GM19193 (cell line): ENCODE data around the gene SLC30A7.
A peak's percentile ranks its signal among the peaks of the same experiment; 100 is the strongest.

Experiments
- POLR2A ChIP-seq: IDR thresholded peaks from 4 replicates; pipeline ENCODE4 v1.6.1; 2011; ENCODE audit not compliant: insufficient read depth, insufficient read length; ENCODE audit errors: extremely low read depth

Gene SLC30A7

DNA sequence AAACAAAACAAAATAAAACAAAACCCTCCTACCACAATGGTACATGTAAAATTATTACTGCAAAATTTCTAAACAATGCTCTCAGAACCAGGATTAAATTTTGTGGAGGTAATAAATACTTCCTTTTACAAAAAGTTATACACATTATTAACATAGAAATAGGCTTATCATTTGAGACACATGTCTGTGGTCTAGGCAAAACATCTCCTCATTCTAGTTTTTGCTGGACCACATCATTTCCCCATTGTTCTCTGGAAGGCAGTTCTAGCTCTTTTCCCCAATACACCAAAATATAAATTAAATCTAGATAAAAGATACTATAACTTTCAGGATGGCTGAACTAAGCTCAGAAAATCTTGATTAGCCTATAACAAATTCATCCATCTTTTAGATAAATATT is 19.6 kb upstream of the SLC30A7 start:
- TF ChIP-seq POLR2A: no peak

DNA sequence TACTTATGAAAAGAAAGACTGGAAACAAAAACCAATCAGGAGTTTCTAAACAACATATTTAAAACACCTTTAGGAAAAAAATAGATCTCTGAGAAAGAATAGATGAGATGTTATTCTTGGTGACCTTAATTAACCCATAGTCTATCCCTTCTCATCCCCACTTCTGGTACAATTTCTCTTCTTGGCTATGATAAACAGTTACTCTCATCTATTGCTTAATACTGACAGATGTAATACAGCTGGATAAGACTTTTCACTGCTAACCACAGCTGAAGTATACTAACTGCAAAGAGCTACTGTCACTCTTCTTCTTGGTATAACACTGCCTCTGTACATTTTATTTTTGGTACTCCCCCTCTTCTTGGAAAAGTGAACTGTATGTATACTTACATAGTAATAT is 16.5 kb upstream of the SLC30A7 start:
- no peak for TF ChIP-seq POLR2A

DNA sequence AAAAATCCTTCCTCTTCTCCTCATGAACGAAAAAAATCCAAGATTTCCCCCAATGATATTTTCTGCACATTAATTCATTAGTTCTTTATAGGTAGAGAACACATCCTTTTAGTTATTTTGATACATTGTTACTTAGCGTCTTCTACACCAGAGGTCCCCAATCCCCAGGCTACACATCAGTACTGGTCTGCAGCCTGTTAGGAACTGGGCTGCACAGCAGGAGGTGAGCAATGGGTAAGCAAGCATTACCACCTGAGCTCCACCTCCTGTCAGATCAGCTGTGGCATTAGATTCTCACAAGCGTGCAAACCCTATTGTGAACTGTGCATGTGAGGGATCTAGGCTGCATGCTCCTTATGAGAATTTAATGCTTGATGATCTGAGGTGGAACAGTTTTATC is 14.2 kb upstream of the SLC30A7 start:
- no peak for TF ChIP-seq POLR2A

DNA sequence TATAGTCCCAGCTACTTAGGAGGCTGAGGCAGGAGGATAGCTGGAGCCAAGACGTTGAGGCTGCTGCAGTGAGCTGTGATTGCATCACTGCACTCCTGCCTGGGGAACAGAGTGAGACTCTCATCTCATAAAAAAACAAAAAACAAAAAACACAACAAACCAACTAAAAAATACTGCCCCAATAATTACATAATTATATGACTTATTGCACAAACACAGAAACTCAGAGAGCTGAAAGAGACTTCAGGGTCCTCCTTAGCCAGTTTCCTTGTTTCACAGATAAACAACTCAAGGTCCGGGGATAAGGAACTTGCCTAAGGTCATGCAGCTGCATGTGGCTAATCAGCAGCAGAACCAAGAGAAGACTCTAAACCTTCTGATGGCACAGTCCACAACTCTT is 13.2 kb upstream of the SLC30A7 start:
- TF ChIP-seq POLR2A: no peak

DNA sequence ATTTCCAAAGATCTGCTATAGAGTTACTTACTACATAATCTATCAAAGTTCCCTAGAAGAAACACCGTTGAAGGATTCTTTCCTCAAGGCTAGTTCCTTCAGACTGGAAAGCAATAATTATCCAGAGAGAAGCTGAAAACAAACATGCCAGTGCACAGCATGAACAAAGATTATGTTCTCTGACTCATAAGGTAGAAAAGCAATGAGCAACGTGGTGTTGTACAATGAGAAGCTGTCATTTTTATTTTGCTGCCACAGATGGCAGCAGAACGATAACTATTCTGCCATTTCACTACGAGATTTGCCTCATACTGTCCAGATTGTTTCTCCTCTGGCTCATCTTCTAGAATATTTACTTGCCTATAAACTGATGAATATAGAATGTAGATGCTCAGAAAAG is 11.9 kb upstream of the SLC30A7 start:
- TF ChIP-seq POLR2A: no peak

DNA sequence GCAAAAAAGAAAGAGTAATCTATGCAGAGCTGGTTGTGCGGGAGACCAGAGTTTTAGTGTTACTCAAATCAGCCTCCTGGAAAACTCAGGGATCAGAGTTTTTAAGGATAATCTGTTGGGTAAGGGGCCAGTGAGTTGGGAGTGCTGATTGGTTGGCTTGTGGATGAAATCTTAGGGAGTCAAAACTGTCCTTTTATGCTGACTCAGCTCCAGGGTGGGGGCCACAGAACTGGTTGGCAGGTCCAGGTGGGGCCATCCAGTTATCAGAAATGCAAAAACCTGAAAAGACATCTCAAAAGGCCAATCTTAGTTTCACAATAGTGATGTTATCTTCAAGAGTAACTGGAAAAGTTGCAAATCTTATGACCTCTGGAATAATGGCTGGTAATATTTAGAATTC is 4.5 kb upstream of the SLC30A7 start:
- TF ChIP-seq POLR2A: no peak

DNA sequence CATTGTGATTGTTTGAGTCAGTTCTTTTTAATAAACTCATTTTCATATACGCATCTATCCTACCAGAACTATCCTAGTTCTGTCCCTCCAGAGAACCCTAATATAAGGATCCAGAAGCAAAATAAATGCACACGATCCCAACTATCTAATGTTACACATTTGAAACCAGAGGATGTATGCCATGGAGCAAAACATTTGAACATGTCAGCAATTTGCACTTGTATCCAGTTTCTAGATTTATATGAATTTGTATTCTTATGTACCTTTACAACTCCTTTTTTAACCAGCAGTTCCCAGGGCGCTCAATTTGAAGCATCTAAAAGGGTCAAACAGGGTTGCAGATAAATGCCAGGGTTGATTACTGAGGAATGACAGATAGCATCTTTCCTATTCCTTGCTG is 3.3 kb upstream of the SLC30A7 start:
- TF ChIP-seq POLR2A: no peak

DNA sequence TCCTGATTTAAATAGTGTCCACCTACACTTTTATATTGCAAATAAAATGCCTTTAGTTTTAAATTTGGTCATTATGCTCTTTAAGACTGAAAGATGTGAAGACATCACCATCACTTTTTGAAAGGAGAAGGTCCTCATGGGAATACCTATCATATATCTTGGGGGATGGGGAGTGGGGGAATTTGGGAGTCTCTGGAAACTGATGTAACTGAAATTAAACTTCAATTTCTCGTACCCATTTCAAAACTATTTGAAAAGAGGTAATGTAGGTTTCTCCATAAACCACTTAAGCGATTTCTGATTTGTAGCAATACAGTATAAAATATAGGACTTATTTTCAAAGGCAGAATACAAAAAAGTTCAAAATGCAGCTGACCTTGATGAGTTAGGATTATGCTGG is 2.2 kb upstream of the SLC30A7 start:
- TF ChIP-seq POLR2A: no peak

DNA sequence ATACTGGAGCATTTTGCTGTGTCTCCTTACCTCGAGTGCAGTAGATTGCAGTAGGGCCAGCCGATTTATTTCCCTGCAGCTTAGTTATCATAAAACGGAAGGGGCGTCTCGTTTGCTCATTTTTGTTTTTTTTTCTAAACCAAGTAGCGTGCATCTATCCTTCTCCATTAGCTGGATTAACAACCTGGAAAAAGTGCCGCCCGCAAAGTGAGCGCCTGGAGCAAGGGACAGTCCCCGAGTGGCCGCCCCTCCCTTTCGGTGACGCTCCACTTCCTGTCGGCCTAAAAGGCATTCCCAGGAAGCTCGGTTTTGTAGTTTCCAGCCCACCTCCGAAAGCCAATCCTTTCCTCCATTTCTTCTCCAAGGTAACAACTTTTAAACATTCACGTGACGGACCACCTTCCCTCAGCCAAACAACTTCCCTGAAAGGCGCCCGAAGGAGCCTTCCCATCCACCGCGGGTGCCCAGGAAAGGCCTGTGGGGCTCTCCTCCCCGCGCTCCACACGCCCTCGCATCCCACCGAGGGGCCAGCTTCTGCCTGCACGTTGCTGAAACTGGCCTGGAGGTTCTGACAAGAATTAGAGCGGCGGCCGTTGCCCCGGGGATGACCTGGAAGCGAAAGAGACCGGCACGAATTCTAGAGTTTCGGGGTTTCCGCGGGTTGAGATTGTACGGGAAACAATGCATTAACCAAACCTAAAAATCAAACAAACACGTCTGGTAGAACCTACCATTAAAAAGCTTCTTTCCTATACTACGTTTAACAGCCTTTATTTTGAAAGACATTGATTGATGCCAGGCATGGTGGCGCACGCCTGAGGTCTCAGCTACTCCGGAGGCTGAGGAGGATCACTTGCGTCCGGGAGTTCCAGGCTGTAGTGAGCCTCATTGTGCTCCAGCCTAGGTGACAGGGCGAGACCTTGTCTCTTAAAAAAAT is 1.0 kb upstream of the SLC30A7 start, which contains the start of gene EXTL2:
Gene EXTL2, minus strand, starts transcription at position 240 of the 937 bp plus-strand sequence. CDS start 6,085 bp downstream, outside the sequence.
- peak; percentile 48 for TF ChIP-seq POLR2A

DNA sequence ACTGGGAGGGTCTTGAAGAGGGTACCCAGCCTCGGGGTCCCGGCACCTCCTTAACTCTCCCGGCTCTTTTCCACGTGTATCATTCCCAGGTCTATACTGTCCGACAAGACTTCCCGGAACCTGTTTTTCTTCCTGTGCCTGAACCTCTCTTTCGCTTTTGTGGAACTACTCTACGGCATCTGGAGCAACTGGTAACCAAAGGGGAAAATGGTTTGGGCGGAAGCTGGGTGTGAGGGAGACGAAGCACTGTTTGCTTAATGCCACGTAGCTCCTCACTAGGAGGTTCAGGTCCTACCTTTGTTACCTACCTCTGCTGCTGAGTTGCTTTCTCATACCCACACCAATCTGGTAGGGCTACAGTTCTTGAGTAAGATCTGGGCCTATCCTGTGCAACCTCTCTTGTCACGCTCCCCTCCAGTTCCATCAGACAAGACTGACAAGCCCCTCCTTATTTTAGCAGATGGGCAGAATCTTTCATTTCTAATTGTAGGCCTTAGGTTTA is 642 bp downstream of the SLC30A7 start:
- peak; percentile 40 for TF ChIP-seq POLR2A

DNA sequence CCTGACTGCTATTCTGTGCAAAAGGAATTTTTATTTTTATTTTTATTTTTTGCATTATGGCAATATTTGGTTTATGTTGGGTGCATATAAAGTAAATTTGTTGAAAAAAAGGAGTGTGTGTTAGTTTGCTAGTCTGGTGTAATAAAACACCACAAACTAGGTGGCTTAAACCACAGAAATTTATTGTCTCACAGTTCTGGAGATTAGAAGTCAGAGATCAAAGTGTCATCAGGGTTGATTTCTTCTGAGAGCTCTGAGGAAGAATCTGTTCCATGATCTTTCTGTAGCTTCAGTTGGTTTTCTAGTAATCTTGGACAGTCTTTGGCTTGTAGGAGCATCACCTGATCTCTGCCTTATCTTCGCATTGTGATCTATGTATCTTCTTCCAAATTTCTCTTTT is 6.5 kb downstream of the SLC30A7 start:
- no peak for TF ChIP-seq POLR2A

DNA sequence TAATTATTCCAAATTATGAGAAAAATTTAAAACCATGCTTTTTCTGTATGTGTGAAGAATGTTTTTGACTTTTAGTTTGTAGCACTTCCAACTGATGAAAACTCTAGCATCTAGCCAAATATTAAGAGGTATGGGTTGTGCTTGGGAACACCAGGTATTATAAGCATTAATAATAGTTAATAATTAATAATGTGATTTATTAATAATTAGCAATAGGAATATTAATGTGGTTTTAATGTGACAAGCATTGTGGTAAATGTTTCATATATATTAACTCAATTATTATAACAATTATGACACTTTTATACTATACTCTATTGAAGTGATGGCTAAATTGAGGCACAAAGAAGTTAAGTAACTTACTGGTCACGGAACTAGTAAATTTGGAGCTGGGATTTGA is 7.9 kb downstream of the SLC30A7 start:
- TF ChIP-seq POLR2A: no peak

DNA sequence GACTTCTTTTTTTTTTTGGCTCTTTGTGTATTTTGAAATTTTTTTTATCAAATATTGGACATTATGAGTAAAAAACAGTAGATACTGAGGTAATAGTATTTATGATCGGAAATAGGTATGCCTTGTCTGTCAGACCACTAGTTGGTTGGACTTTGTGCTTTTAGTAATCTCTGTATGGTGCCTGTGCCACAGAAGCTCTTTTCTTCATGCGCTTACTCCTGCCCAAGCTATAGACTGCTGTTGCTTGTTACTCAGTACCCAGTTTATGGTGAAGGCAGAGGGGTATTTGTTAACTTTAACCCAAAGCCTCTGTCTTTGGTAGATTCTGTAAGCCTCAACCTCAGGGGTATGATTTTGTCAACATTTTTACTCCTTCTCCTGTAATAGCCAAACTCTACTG is 8.6 kb downstream of the SLC30A7 start:
- TF ChIP-seq POLR2A: no peak

DNA sequence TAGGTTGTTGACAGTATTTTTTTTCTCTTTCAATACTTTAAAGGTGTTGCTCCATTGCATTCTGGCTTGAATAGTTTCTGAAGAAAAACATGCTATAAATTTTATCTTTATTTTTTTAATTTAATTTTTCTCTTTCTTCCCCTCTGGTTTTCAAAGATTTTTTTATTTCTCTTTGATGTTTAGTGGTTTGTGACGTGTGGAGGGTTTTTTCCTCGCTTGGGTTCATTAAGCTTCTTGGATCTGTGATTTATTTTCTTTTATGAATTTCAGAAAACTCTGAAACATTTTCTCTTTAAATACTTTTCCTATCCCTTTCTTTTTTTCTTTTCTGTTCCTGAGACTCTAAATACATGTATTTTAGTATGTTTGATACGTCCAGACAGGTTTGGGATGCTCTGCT is 9.3 kb downstream of the SLC30A7 start:
- TF ChIP-seq POLR2A: no peak

DNA sequence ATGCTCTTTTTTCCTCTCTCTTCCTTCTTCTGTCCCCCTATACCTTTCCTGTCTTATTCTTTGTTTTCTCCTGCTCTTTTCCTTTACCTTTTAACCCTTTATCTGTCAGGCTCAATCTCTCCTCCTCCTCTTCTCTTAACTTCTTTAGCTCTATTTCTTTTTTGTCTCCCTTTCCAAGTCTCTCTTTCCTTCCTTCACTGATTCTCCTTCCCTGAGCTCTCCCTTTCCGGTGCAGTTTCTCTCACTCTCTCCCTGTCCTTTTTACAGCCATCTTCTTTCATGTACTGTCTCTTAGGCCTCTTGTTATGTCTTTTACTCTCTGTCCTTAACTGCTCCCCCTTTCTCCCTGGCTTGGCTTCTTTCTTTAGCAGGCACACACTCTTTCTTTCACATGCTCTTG is 12.0 kb downstream of the SLC30A7 start:
- no peak for TF ChIP-seq POLR2A

DNA sequence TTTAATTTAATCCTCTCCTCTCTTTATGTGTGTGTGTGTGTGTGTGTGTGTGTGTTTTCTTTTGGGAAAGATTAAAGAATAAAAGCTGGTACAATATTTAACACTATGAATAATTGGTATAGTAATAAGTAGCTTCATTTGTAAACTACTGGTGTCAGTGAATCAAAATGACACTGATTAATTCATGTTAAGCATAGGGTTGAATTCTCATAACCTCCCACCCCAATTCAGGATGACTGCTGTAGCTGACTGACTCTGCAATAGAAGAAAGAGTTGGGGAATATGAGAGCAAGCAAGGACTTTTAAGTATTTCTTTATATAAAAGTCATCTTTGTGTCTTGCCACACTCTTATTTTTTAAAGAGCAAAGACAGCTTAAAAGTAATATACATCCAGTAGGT is 13.1 kb downstream of the SLC30A7 start:
- no peak for TF ChIP-seq POLR2A

DNA sequence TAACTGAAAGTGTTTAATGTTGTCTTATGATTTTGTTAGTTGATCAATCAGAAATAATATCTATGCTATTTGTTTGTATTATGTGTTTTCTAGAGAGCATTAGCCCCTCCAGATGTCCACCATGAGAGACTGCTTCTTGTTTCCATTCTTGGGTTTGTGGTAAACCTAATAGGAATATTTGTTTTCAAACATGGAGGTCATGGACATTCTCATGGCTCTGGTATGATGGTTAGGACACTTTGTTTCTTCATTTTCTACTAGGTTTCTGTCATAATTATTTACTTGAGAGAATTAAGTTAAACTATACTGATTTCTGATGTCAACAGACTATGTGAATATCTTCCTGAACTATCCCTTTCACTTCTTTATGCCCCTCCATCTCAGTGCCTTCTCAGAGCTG is 16.1 kb downstream of the SLC30A7 start:
- no peak for TF ChIP-seq POLR2A

DNA sequence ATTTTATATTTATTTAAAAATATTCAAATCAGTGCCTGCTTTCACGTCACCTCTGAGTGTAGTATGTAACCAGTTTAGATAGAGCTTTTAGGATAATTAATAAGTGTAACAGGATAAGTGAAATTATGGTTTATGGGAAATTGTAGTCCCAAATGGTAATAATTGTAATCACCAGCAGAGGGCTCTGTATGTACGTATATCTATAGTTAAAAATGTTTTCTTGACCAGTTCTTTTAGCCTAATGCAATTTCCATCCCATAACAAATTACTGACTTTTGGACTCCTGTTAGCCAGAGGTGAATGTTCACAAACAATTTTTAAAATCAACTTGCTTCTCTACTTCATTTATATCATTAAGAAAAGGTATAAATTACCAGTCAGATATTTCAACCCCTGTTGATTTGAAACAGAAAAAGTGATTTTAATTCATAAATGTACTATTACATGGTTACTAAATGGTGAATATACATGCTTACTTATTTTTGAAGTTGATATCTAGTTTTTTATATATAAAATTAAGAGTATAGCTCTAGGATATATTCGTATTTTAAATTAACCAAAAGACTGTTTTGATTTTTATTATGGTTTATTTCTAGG is 25.3 kb downstream of the SLC30A7 start:
- no peak for TF ChIP-seq POLR2A
